Tibial artery (tissue), 4 donors: ENCODE measurements around the gene DPH7.

Source experiments
- DNase-seq, 2 donors: peaks; one replicate each; pipeline ENCODE4 v3.0.0-alpha.2; 2019
- H3K27ac ChIP-seq, 2 donors: fragments of 200-600 bp; sonication (generic) in 1 of 2; 1 replicate in 1 of 2; 2 replicates in 1 of 2; pipeline ENCODE4 v1.5.1; 2018 to 2019; ENCODE audit warnings: mild to moderate bottlenecking in 1 of 2
- H3K27me3 ChIP-seq, 2 donors: fragments of 200-600 bp; sonication (generic) in 1 of 2; one replicate each; pipeline versions ENCODE4 v1.5.1 to v1.6.0; 2016 to 2019
- H3K36me3 ChIP-seq, 3 donors: fragments of 200-600 bp; sonication (generic) in 2 of 3; one replicate each; pipeline ENCODE4 v1.5.1; 2016 to 2019; ENCODE audit warnings: mild to moderate bottlenecking in 2 of 3
- H3K4me1 ChIP-seq, 4 donors: fragments of 200-600 bp; sonication (generic) in 2 of 4; 1 replicate in 3 of 4; 2 replicates in 1 of 4; pipeline ENCODE4 v1.5.1; 2016 to 2019
- H3K4me3 ChIP-seq, 2 donors: fragments of 200-600 bp; sonication (generic) in 1 of 2; 1 replicate in 1 of 2; 2 replicates in 1 of 2; pipeline ENCODE4 v1.5.1; 2018 to 2019; ENCODE audit warnings: mild to moderate bottlenecking in 2 of 2
- H3K9me3 ChIP-seq, 3 donors: fragments of 200-600 bp; sonication (generic) in 1 of 3; one replicate each; pipeline ENCODE4 v1.5.1; 2016 to 2019
- intact Hi-C: fragments of 100-400 bp; cut with DNase I; formaldehyde crosslinking; loops from one replicate; pipeline ENCODE4 v1.15.0; 2023; ENCODE audit warnings: low total_unique reads
- TF ChIP-seq, protein P1 (sequence below), 2 experiments: fragments of 200-600 bp in 1 of 2; fragments of 450-650 bp in 1 of 2; IDR thresholded peaks; one replicate each; pipeline ENCODE4 v1.5.1; 2017 to 2019; ENCODE audit warnings: antibody characterized with exemption in 2 of 2, mild to moderate bottlenecking in 1 of 2, moderate library complexity in 1 of 2

Gene DPH7

DNA sequence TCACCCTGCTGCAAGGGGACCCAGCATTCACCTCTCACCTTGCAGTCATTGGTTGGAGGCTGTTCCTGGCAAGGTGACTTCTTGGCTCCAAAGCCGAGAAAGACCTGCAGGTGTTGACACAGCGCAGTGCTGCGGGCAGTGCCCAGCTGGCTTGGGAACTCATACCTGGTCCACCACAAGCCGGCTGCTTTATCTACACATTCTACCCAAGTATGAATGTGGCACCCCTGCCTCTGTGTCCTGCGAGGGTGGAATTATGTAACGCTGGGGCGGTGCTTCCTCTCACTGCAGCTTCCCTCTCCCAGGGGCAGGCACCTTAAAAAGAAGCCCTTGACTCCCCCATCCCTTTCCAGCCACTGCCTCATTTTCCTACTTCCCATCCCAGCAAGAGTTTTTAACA, 14.0 kb upstream of the DPH7 start:
- intact Hi-C loops, result no loop called here

DNA sequence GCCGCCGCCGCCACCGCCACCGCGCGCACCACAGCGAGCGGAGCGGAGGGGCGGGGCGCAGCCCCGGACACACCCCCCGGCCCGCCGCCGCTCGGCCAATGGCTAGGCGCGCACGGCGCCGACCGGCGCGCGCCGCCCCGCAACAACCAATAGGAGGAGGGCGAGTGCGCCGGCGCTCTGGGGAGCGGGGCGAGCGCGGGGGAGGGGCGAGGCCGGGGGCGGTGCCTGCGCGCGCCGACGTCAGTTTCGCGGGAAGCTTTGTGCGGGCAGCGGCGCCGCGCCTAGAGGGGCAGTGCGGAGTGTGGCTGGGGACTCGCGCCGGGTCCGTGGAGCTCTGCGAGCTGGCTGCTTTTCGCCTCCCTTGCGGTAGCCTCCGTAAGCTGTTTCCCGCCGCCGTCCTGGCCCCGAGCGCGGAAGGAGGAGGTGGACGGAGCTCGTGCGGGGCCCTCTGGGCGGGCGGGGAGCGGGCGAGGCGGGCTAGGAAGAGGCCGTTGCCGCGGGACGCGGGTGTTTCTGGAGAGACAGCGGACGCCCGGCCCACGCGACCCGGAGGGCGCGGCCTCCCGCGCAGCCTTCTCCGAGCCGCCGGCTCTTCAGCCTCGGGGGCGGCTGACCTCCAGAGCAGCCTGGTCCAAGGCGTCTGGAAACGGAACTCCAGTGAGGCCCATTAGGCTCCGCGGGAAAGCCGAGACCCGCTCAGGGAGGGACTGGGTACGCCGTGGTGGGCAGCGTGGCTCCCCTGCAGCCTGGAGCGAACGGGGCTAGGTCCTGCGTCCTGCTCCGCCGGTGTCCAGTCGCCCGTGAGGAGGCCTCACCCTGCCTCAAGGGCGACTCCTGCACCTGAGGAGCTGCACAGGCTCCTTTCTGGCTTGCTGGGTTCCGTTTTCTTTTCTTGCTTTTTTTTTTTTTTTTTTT, 12.0 kb upstream of the DPH7 start, which contains the start of gene ZMYND19:
ZMYND19 (minus strand) TSS at position 44 of the 915 bp plus-strand sequence. CDS start 249 bp downstream, outside the sequence.
- H3K36me3 ChIP-seq, result peaks cover 9 to 30% (median 19%) of the 10 kb centered on the region in 3 donors
- intact Hi-C loops, result no loop called here
- peaks cover 0 to 21% (median 16%) of the 10 kb centered on the region in 4 donors for H3K4me1 ChIP-seq
- no peaks in the 10 kb centered on the region for H3K9me3 ChIP-seq
- TF ChIP-seq, protein P1, sequence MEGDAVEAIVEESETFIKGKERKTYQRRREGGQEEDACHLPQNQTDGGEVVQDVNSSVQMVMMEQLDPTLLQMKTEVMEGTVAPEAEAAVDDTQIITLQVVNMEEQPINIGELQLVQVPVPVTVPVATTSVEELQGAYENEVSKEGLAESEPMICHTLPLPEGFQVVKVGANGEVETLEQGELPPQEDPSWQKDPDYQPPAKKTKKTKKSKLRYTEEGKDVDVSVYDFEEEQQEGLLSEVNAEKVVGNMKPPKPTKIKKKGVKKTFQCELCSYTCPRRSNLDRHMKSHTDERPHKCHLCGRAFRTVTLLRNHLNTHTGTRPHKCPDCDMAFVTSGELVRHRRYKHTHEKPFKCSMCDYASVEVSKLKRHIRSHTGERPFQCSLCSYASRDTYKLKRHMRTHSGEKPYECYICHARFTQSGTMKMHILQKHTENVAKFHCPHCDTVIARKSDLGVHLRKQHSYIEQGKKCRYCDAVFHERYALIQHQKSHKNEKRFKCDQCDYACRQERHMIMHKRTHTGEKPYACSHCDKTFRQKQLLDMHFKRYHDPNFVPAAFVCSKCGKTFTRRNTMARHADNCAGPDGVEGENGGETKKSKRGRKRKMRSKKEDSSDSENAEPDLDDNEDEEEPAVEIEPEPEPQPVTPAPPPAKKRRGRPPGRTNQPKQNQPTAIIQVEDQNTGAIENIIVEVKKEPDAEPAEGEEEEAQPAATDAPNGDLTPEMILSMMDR (IDR thresholded peaks at IDR 0.05), result peak in 1 of 2 experiments; percentile 8
- peak within 1 kb of the TSS; percentile 63 to 66 for H3K27ac ChIP-seq
- DNase-seq, result peak; percentile 83 to 92
- H3K27me3 ChIP-seq, result no peaks in the 10 kb centered on the region
- H3K4me3 ChIP-seq, result peak within 1 kb of the TSS; percentile 66 to 91

More for the DNA sequence above, 14.0 kb upstream of the DPH7 start:
- Histone ChIP-seq H3K4me1 (peaks cover 0 to 21% (median 16%) of the 10 kb centered on the region in 4 donors), H3K27me3 (no peaks in the 10 kb centered on the region), H3K4me3 (no peak overlapping the region), H3K9me3 (no peaks in the 10 kb centered on the region), H3K27ac (no peak overlapping the region), H3K36me3 (peaks cover 0 to 10% (median 0%) of the 10 kb centered on the region in 3 donors)
- TF ChIP-seq, protein P1 (IDR thresholded peaks at IDR 0.05), result no peak
- DNase-seq, result no peak

DNA sequence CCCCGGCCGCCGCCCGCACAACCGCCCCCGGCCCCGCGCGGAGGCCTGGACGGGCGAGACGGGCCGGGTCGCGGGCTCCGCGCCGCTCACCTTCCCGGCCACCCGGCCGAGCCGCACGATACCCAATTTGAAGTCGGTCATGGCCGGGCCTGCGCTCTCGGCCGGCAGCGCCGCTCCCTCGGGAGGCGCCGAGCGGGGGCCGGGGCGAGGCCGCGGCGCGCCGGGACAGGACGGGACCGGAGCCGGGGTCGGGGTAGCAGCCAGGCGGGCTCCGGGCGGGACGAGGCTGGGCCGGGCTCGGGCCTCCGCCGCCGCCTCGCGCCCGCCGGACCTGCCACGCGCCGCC, 11.4 kb upstream of the DPH7 start:
- Histone ChIP-seq H3K9me3 (no peaks in the 10 kb centered on the region), H3K27ac (peak overlapping the region in 1 of 2 donors; percentile 63), H3K27me3 (no peaks in the 10 kb centered on the region), H3K36me3 (peaks cover 9 to 37% (median 20%) of the 10 kb centered on the region in 3 donors), H3K4me1 (peaks cover 0 to 21% (median 16%) of the 10 kb centered on the region in 4 donors), H3K4me3 (peak overlapping the region; percentile 66 to 91)
- TF ChIP-seq, protein P1 (IDR thresholded peaks at IDR 0.05), result no peak
- no peak for DNase-seq
- intact Hi-C loops, result no loop called here

DNA sequence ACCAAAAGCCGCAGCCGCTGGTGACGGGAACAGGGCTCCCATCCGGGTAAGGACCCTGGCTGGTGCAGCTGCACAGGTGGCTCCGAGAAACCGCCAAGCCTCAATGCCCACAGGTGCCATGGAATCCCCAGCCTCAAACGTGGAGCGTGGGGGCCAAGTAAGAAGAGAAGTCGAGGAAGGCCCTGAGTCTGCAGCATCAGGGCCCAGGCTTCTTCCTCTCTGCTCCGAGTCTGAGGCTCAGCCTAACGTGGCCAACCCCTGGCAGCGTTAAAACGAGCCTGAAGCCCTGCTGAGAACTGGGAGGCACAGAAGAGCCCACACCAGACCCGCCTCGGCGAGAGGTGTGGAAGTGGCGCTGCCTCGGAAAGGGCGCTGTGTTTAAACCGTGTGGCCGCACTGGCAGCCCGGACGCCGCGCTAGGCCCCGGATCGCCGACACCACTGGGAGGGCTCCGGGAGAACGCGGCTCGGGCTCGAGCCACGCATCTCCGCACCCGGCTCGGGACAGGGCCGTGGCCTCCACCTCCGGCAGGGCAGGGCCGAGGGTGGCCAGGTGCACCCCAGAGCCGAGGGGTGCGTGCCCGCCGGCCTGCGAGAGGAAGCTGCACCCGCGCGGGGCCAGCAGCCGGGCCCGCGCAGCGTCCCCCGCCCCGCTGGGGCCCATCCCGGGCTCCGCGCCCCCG, 10.9 kb upstream of the DPH7 start:
- H3K4me1 ChIP-seq, result peaks cover 0 to 21% (median 16%) of the 10 kb centered on the region in 4 donors
- TF ChIP-seq, protein P1 (IDR thresholded peaks at IDR 0.05), result no peak
- H3K27me3 ChIP-seq, result no peaks in the 10 kb centered on the region
- H3K36me3 ChIP-seq, result peaks cover 9 to 42% (median 20%) of the 10 kb centered on the region in 3 donors
- H3K27ac ChIP-seq, result peak overlapping the region; percentile 28 to 63
- no peak for DNase-seq
- intact Hi-C loops, result no loop called here
- H3K4me3 ChIP-seq, result peak overlapping the region; percentile 66 to 91
- no peaks in the 10 kb centered on the region for H3K9me3 ChIP-seq

- Histone ChIP-seq H3K27me3 (no peaks in the 10 kb centered on the region), H3K9me3 (no peaks in the 10 kb centered on the region), H3K27ac (no peak overlapping the region), H3K4me1 (peaks cover 0 to 21% (median 16%) of the 10 kb centered on the region in 4 donors), H3K4me3 (peak overlapping the region; percentile 66 to 91), H3K36me3 (peaks cover 9 to 49% (median 27%) of the 10 kb centered on the region in 3 donors)
- intact Hi-C loops, result no loop called here
- DNase-seq, result no peak
- TF ChIP-seq, protein P1 (IDR thresholded peaks at IDR 0.05), result no peak
Observed at GRCh38 chr9:137588891-137589290, 10.2 kb upstream of the DPH7 start.
